GM12878 (cell line): ENCODE results near the gene UBE2J2. TPM values are rescaled to one million over a fixed set of nuclear protein-coding genes. Genes with fewer than 3 reads are reported as not detected.

Experiments used
- ATAC-seq: fragments of 200-7000 bp; cut with Tn5 transposase; 3 replicates; pipeline ENCODE4 v1.9.1; 2020; ENCODE audit warnings: mild to moderate bottlenecking, moderate library complexity
- BruUV-seq: library from RNA; stranded (reverse); fragments of 400-500 nt; replicated peaks from 2 replicates; lab custom pipeline; 2021; lab: Mats Ljungman, UMichigan
- CTCF ChIA-PET: fragments of 300-600 bp; sonication (Branson Sonifier 250); formaldehyde crosslinking; extraction: SDS; loops from one replicate; lab custom pipeline; 2021; ENCODE audit warnings: inconsistent platforms; lab: Yijun Ruan, JAX
- POLR2A ChIA-PET: fragments of 350-600 bp; formaldehyde crosslinking; extraction: SDS; loops from one replicate; lab custom pipeline; 2021; ENCODE audit warnings: inconsistent platforms; lab: Charles Lee
- RAD21 ChIA-PET: fragments of 300-600 bp; sonication (Branson Sonifier 250); formaldehyde crosslinking; loops from one replicate; lab custom pipeline; 2023; ENCODE audit warnings: antibody characterized with exemption; ENCODE audit not compliant: unreplicated experiment; lab: Charles Lee
- SMC1A ChIA-PET: fragments of 300-600 bp; sonication (Branson Sonifier 250); formaldehyde crosslinking; loops from one replicate; lab custom pipeline; 2023; ENCODE audit not compliant: unreplicated experiment, uncharacterized antibody; lab: Charles Lee
- DNase-seq: peaks from one replicate; pipeline ENCODE4 v3.0.0-alpha.2; 2011; ENCODE audit warnings: low read depth, low spot score
- FAIRE-seq: peaks from 3 replicates; lab custom pipeline; 2011; peaks lifted over from hg19 to GRCh38; lab: Jason Lieb, UNC
- H2AFZ ChIP-seq: 2 replicates; pipeline ENCODE4 v1.6.0; 2011; ENCODE audit warnings: low read depth, low read length, control low read depth; ENCODE audit not compliant: control insufficient read depth
- H3K27ac ChIP-seq: 2 replicates; pipeline ENCODE4 v1.5.1; 2011; ENCODE audit warnings: control low read depth; ENCODE audit not compliant: control insufficient read depth, insufficient read depth
- H3K27me3 ChIP-seq, 2 experiments: replicated peaks in 1 of 2; 2 replicates each; pipeline versions ENCODE4 v1.6.0 to v1.6.1; 2011; ENCODE audit warnings: low read length in 1 of 2; ENCODE audit not compliant: control insufficient read depth in 2 of 2, insufficient read depth in 2 of 2
- H3K36me3 ChIP-seq, 2 experiments: 2 replicates each; pipeline ENCODE4 v1.5.1; 2011; ENCODE audit warnings: low read length in 1 of 2; ENCODE audit not compliant: control insufficient read depth in 2 of 2, insufficient read depth in 2 of 2
- H3K4me1 ChIP-seq: 2 replicates; pipeline ENCODE4 v1.6.1; 2011; ENCODE audit warnings: mild to moderate bottlenecking, low read length, moderate library complexity, mixed read lengths; ENCODE audit not compliant: control insufficient read depth, insufficient read depth
- H3K4me2 ChIP-seq: 2 replicates; pipeline ENCODE4 v1.6.0; 2011; ENCODE audit warnings: control low read depth; ENCODE audit not compliant: control insufficient read depth, insufficient read depth
- H3K4me3 ChIP-seq: fragments of 200-600 bp; sonication (generic); 2 replicates; pipeline ENCODE4 v1.5.1; 2016
- H3K79me2 ChIP-seq: 2 replicates; pipeline ENCODE4 v1.6.0; 2011; ENCODE audit warnings: low read length; ENCODE audit not compliant: control insufficient read depth, insufficient read depth
- H3K9ac ChIP-seq: 2 replicates; pipeline ENCODE4 v1.8.0; 2011; ENCODE audit warnings: low read length, control low read depth, mixed read lengths; ENCODE audit not compliant: control insufficient read depth, insufficient read depth
- H3K9me3 ChIP-seq: replicated peaks from 3 replicates; pipeline ENCODE4 v1.5.1; 2011; ENCODE audit warnings: mild to moderate bottlenecking, low read length; ENCODE audit not compliant: control insufficient read depth, insufficient read depth
- H4K20me1 ChIP-seq: 2 replicates; pipeline ENCODE4 v1.6.0; 2011; ENCODE audit not compliant: control insufficient read depth, insufficient read depth
- CHD1 ChIP-seq: IDR thresholded peaks from 2 replicates; pipeline ENCODE4 v1.6.1; 2012; ENCODE audit warnings: low read depth, low read length, improper control_type of control experiment
- HDGF ChIP-seq: fragments of 450-650 bp; IDR thresholded peaks from 2 replicates; pipeline ENCODE4 v1.6.1; 2016; ENCODE audit warnings: antibody characterized with exemption
- WGBS: methylation state at CpG from one replicate; pipeline ENCODE4 v1.1.6; 2016; ENCODE audit warnings: low lambda C conversion rate; ENCODE audit not compliant: insufficient replicate concordance, insufficient coverage; ENCODE audit errors: missing lambda C conversion rate; 5-methylcytosine and 5-hydroxymethylcytosine counted together
- in situ Hi-C: fragments of 300-500 bp; cut with MboI; formaldehyde crosslinking; loops from 9 replicates; pipeline ENCODE4 v1.14.3; 2018; ENCODE audit warnings: mixed read lengths
- intact Hi-C: fragments of 100-400 bp; cut with micrococcal nuclease; formaldehyde crosslinking; loops from one replicate; pipeline ENCODE4 v1.14.2; 2022; ENCODE audit not compliant: unreplicated experiment
- polyA plus RNA-seq, 11 experiments: library from polyadenylated mRNA; depleted of rRNA in 4 of 11; unstranded in 6 of 11; stranded (reverse) in 5 of 11; fragments of >200 nt; fragmentation: Nextera tagmentation in 4 of 11; fragmentation: Illumina TruSeq in 1 of 11; extraction: Ambion mirVana in 4 of 11; extraction: Trizol in 1 of 11; gene quantifications; 1 replicate in 1 of 11; 2 replicates in 10 of 11; pipeline versions ENCODE4 v1.2.1 to v1.2.3, GENCODE V29; 2011 to 2016; ENCODE audit warnings: inconsistent platforms in 2 of 11, missing spikeins in 2 of 11, low read depth in 1 of 11
- total RNA-seq, 4 experiments: library from RNA; depleted of rRNA in 3 of 4; stranded (reverse); fragments of >200 nt in 3 of 4; fragmentation: Illumina TruSeq in 1 of 4; extraction: Trizol in 1 of 4; gene quantifications; 2 replicates each; pipeline versions ENCODE4 v1.2.1 to v1.2.3, GENCODE V29; 2013 to 2021
- TF ChIP-seq, protein P1 (sequence below): fragments of 450-650 bp; IDR thresholded peaks from 2 replicates; pipeline ENCODE4 v1.6.1; 2017; ENCODE audit warnings: mild to moderate bottlenecking, moderate library complexity

The UBE2J2 gene
- total and polyA plus RNA-seq, 10 of the 15 experiments (the other 5 are each of a cell fraction or from before 2014, with no cell fraction given), result 0.72 to 70.5 (median 49.2) TPM

DNA sequence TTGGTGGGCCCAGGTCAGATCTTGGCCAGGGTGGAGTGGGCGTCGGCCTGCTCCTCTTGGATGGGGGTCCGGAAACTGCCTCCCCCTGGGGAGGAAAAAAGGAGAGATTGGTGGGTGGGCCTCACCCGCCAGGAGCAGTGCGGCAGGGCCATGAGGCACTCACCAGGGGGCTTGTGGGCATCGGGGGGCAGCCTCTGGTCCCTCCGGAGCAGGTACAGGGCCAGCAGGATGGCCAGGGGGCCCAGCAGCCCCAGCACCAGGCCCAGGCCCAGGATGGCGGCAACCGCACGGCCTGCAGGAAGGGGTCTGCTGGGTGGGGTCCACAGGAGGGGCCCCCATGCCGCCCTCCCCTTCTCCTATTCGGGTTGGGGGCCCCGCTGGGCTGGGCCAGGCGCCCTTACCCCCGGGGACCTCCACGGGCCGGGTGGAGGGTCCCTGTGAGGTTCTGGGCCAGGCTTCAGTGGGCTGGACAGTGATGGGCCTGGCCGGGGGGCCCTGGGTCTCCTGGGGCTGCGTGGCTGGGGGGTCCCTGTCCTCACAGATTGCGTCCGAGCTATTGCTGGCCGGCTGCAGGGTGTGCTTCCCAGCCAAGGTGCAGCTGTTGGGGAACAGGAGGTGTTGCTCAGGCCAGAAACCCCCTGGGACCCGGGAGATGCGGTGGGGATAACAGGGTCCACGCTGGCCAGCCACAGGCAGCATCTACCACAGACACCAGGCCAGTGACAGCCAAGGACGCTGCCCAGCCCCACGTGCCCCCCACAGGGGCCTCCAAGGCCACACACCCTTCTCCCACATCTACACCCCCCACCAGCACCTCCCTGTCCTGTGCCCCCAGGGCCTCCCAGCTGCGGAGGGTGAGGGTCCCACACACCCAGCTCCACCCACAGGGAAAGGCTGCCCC is 61.9 kb downstream of the UBE2J2 start:
- Histone ChIP-seq H3K36me3 (peaks cover 0 to 3% of the 10 kb centered on the region in 2 experiments; a peak in 2 of 4 replicates), H3K4me1 (peaks cover 48% of the 10 kb centered on the region), H3K79me2 (no peaks in the 10 kb centered on the region), H3K4me2 (no peak overlapping the region), H3K27me3 (peaks cover 0 to 6% of the 10 kb centered on the region in 2 experiments; a peak in 1 of 4 replicates), H2AFZ (no peak overlapping the region), H3K4me3 (no peak overlapping the region), H3K9ac (no peak overlapping the region), H3K9me3 (no peaks in the 10 kb centered on the region), H4K20me1 (no peaks in the 10 kb centered on the region), H3K27ac (no peak overlapping the region)
- DNase-seq (no peak), FAIRE-seq (no peak), ATAC-seq (no peak)
- SMC1A ChIA-PET, result interaction anchor here (0.7 to 1.4 kb wide), 2 partner anchors 46 to 89 kb away, joined by 3 to 4 read pairs; no protein-coding TSS in a partner anchor
- TF ChIP-seq CHD1 (no peak), HDGF (0 out of 2 replicates have a peak, but pooled peaks have one; percentile 11)
- TF ChIP-seq, protein P1, sequence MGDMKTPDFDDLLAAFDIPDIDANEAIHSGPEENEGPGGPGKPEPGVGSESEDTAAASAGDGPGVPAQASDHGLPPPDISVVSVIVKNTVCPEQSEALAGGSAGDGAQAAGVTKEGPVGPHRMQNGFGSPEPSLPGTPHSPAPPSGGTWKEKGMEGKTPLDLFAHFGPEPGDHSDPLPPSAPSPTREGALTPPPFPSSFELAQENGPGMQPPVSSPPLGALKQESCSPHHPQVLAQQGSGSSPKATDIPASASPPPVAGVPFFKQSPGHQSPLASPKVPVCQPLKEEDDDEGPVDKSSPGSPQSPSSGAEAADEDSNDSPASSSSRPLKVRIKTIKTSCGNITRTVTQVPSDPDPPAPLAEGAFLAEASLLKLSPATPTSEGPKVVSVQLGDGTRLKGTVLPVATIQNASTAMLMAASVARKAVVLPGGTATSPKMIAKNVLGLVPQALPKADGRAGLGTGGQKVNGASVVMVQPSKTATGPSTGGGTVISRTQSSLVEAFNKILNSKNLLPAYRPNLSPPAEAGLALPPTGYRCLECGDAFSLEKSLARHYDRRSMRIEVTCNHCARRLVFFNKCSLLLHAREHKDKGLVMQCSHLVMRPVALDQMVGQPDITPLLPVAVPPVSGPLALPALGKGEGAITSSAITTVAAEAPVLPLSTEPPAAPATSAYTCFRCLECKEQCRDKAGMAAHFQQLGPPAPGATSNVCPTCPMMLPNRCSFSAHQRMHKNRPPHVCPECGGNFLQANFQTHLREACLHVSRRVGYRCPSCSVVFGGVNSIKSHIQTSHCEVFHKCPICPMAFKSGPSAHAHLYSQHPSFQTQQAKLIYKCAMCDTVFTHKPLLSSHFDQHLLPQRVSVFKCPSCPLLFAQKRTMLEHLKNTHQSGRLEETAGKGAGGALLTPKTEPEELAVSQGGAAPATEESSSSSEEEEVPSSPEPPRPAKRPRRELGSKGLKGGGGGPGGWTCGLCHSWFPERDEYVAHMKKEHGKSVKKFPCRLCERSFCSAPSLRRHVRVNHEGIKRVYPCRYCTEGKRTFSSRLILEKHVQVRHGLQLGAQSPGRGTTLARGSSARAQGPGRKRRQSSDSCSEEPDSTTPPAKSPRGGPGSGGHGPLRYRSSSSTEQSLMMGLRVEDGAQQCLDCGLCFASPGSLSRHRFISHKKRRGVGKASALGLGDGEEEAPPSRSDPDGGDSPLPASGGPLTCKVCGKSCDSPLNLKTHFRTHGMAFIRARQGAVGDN, result no peak
- WGBS, result 59% methylated on average over 21 of the region's 28 CpGs
- RAD21 ChIA-PET, result interaction anchor here (1.1 to 2.1 kb wide), 4 partner anchors 19 to 193 kb away, joined by 3 to 10 read pairs (median 8); no protein-coding TSS in a partner anchor
- in situ Hi-C loops (no loop called here), intact Hi-C loops (no loop called here)
- POLR2A ChIA-PET, result interaction anchor here (2.2 kb wide), 1 partner anchor 40 kb away, joined by 7 read pairs; no protein-coding TSS in a partner anchor
- CTCF ChIA-PET, result interaction anchor here (0.6 to 2.2 kb wide), 2 partner anchors 19 to 23 kb away, joined by 3 to 8 read pairs; no protein-coding TSS in a partner anchor
- BruUV-seq, result no TSS peak
